SH-SY5Y (cell line): ENCODE results near the gene SLC2A4.

Experiments
- GATA2 ChIP-seq: IDR thresholded peaks from 2 replicates; pipeline ENCODE4 v1.6.1; 2011; ENCODE audit warnings: mild to moderate bottlenecking, low read depth, low read length
- GATA3 ChIP-seq: IDR thresholded peaks from 2 replicates; pipeline ENCODE4 v1.6.1; 2011; ENCODE audit warnings: low read depth, mild to moderate bottlenecking, low read length, moderate library complexity

- no peak for TF ChIP-seq GATA2
- no peak for TF ChIP-seq GATA3
Measured at GRCh38 chr17:7241090-7241733, 40.3 kb upstream of the SLC2A4 start.
